Measurements from ENCODE around the gene PCSK6.

- TF ChIP-seq CTCF (conservative IDR thresholded peaks at IDR 0.05; ENCODE audit: low read depth, low read length) = no peak
- TF ChIP-seq EZH2 (IDR thresholded peaks at IDR 0.05; ENCODE audit: low read length, unreplicated experiment) = no peak
- no peak for TF ChIP-seq EZH2phosphoT487 (IDR thresholded peaks at IDR 0.05; ENCODE audit: borderline replicate concordance, low read length)
Measured at GRCh38 chr15:101510212-101511197, 21.0 kb upstream of the PCSK6 start.

Measured in PC-3 (cell line).